Upper lobe of left lung (tissue), 6 donors: ENCODE data around the gene MYL6. TPM values are rescaled to one million over a fixed set of nuclear protein-coding genes. Genes with fewer than 3 reads are reported as not detected.

ENCODE experiments used
- ATAC-seq, 2 donors: fragments of 200-7000 bp; cut with Tn5 transposase; one replicate each; pipeline ENCODE4 v1.9.1; 2022; ENCODE audit warnings: mild to moderate bottlenecking in 2 of 2, moderate library complexity in 2 of 2; ENCODE audit not compliant: low FRiP score in 2 of 2
- DNase-seq, 2 donors: peaks; one replicate each; pipeline ENCODE4 v3.0.0-alpha.2; 2019 to 2020
- H3K27ac ChIP-seq, 4 donors: fragments of 200-600 bp; sonication (generic); one replicate each; pipeline ENCODE4 v1.5.1; 2016 to 2019
- H3K27me3 ChIP-seq, 4 donors: fragments of 200-600 bp; sonication (generic); one replicate each; pipeline ENCODE4 v1.5.1; 2017 to 2019
- H3K36me3 ChIP-seq, 4 donors: fragments of 200-600 bp; sonication (generic); one replicate each; pipeline ENCODE4 v1.5.1; 2016 to 2019
- H3K4me1 ChIP-seq, 4 donors: fragments of 200-600 bp; sonication (generic); one replicate each; pipeline ENCODE4 v1.5.1; 2018 to 2019
- H3K4me3 ChIP-seq, 4 donors: fragments of 200-600 bp; sonication (generic); one replicate each; pipeline ENCODE4 v1.5.1; 2017 to 2019; ENCODE audit warnings: mild to moderate bottlenecking in 2 of 4, moderate library complexity in 1 of 4
- H3K9me3 ChIP-seq, 4 donors: fragments of 200-600 bp; sonication (generic); one replicate each; pipeline ENCODE4 v1.5.1; 2018 to 2019
- CTCF ChIP-seq, 6 experiments: fragments of 450-650 bp in 4 of 6; fragments of 200-600 bp in 2 of 6; sonication (generic) in 2 of 6; IDR thresholded peaks; one replicate each; pipeline ENCODE4 v1.5.1; 2016 to 2019; ENCODE audit warnings: antibody characterized with exemption in 6 of 6
- EP300 ChIP-seq, 4 donors: sonication (generic); formaldehyde crosslinking; IDR thresholded peaks; one replicate each; pipeline ENCODE4 v1.5.1; 2017; ENCODE audit warnings: antibody characterized with exemption in 4 of 4, control low read depth in 2 of 4
- POLR2A ChIP-seq, 4 donors: fragments of 450-650 bp; IDR thresholded peaks; one replicate each; pipeline ENCODE4 v1.5.1; 2016 to 2017; ENCODE audit warnings: antibody characterized with exemption in 4 of 4, mild to moderate bottlenecking in 2 of 4
- POLR2AphosphoS5 ChIP-seq, 2 donors: sonication (generic); formaldehyde crosslinking; IDR thresholded peaks; one replicate each; pipeline ENCODE4 v1.5.1; 2017; ENCODE audit warnings: antibody characterized with exemption in 2 of 2
- WGBS, 2 donors: methylation state at CpG; one replicate each; pipeline ENCODE4 v1.1.5; 2017 to 2018; 5-methylcytosine and 5-hydroxymethylcytosine counted together
- total RNA-seq, 6 donors: library from RNA; depleted of rRNA in 4 of 6; stranded (reverse); fragments of >200 nt in 4 of 6; gene quantifications; one replicate each; pipeline versions ENCODE4 v1.1.0 to v1.2.1, GENCODE V29; 2016 to 2021
- donor health status: DM: no; HTN: no; CAD: no; lungs with moderate emphysema.
- donor health status: DM: no; HTN: yes; CAD: no; lungs with severe emphysema.

The MYL6 gene
- total RNA-seq, 6 donors from 2014 or later = 665 to 1,935 (median 1,528) TPM

GRCh38 chr12:56152756-56153677, 5.1 kb upstream of the MYL6 start:
- Histone ChIP-seq H3K36me3 (no peaks in the 10 kb centered on the region), H3K27ac (peak overlapping the region; percentile 89 to 95 (median 94)), H3K27me3 (no peaks in the 10 kb centered on the region), H3K4me1 (peaks cover 27 to 42% (median 29%) of the 10 kb centered on the region in 4 donors), H3K9me3 (no peaks in the 10 kb centered on the region), H3K4me3 (peak overlapping the region; percentile 54 to 66 (median 60))
- 2 to 11% methylated on average over 6 to 8 of the region's 8 CpGs for WGBS, 2 donors
- no peak for DNase-seq
- ATAC-seq = no peak
- TF ChIP-seq POLR2AphosphoS5 (IDR thresholded peaks at IDR 0.05) (no peak), EP300 (IDR thresholded peaks at IDR 0.05) (no peak), POLR2A (IDR thresholded peaks at IDR 0.05) (no peak), CTCF (IDR thresholded peaks at IDR 0.05) (no peak)

- no peaks in the 10 kb centered on the region for H3K27me3 ChIP-seq
- 83 to 88% methylated on average over 4 to 5 of the region's 5 CpGs for WGBS, 2 donors
- no peaks in the 10 kb centered on the region for H3K36me3 ChIP-seq
- H3K27ac ChIP-seq = no peak overlapping the region
- TF ChIP-seq POLR2A (IDR thresholded peaks at IDR 0.05) = no peak
- no peak for TF ChIP-seq EP300 (IDR thresholded peaks at IDR 0.05)
- TF ChIP-seq POLR2AphosphoS5 (IDR thresholded peaks at IDR 0.05) = no peak
- TF ChIP-seq CTCF (IDR thresholded peaks at IDR 0.05) = no peak
- H3K4me1 ChIP-seq = peaks cover 27 to 42% (median 29%) of the 10 kb centered on the region in 4 donors
- no peak overlapping the region for H3K4me3 ChIP-seq
- H3K9me3 ChIP-seq = no peaks in the 10 kb centered on the region
- DNase-seq = no peak
- ATAC-seq = no peak
These were observed 4.5 kb upstream of the MYL6 start for GRCh38 chr12:56153678-56154065.

DNA sequence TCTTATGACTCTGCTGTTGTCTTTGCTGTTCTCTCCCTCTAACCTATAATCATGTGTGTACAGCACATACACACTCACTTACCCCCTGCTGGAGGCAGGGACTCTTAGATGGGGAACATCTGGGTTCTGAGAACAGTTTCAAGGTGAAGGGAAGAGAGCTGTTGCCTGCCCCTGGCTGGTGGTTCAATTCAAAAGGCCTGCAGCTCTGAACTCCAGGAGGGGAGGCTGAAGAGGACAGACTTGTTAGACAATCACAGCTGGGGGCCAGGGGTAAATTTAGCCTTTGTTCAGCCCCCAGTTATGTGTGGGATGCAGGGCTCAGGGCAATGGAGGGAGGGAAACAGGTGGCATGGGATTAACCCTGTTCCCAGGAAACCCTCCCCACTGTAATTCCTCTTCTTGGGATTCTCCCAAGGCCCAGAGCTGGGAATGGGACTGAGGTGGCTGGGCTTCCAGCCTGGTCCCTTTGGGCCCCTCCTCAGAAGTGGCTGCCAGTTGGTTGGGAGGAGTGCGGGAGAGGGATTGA, 3.9 kb upstream of the MYL6 start:
- Histone ChIP-seq H3K9me3 (no peaks in the 10 kb centered on the region), H3K27me3 (no peaks in the 10 kb centered on the region), H3K36me3 (peaks cover 0 to 1% (median 0%) of the 10 kb centered on the region in 4 donors), H3K4me3 (no peak overlapping the region), H3K4me1 (peaks cover 27 to 45% (median 30%) of the 10 kb centered on the region in 4 donors), H3K27ac (no peak overlapping the region)
- 100% methylated on average over 1 of the region's 1 CpG for WGBS, 2 donors
- ATAC-seq = no peak
- TF ChIP-seq POLR2AphosphoS5 (IDR thresholded peaks at IDR 0.05) (no peak), EP300 (IDR thresholded peaks at IDR 0.05) (no peak), POLR2A (IDR thresholded peaks at IDR 0.05) (no peak), CTCF (IDR thresholded peaks at IDR 0.05) (no peak)
- DNase-seq = no peak

- Histone ChIP-seq H3K9me3 (no peaks in the 10 kb centered on the region), H3K27ac (no peak overlapping the region), H3K27me3 (no peaks in the 10 kb centered on the region), H3K4me1 (peaks cover 32 to 50% (median 35%) of the 10 kb centered on the region in 4 donors), H3K36me3 (peaks cover 0 to 6% (median 3%) of the 10 kb centered on the region in 4 donors), H3K4me3 (no peak overlapping the region)
- TF ChIP-seq CTCF (IDR thresholded peaks at IDR 0.05) = no peak
- ATAC-seq = no peak
- no peak for DNase-seq
- 93 to 94% methylated on average over 5 of the region's 5 CpGs for WGBS, 2 donors
These were observed 3.3 kb upstream of the MYL6 start for GRCh38 chr12:56154818-56155217.
